HG03457 (cell line): ENCODE data around the gene RPL10A.

Source experiments
- ATAC-seq: cut with Tn5 transposase; IDR thresholded peaks from one replicate; pipeline ENCODE4 v1.9.1; 2021; ENCODE audit warnings: moderate number of reproducible peaks; ENCODE audit not compliant: unreplicated experiment

Gene RPL10A

DNA sequence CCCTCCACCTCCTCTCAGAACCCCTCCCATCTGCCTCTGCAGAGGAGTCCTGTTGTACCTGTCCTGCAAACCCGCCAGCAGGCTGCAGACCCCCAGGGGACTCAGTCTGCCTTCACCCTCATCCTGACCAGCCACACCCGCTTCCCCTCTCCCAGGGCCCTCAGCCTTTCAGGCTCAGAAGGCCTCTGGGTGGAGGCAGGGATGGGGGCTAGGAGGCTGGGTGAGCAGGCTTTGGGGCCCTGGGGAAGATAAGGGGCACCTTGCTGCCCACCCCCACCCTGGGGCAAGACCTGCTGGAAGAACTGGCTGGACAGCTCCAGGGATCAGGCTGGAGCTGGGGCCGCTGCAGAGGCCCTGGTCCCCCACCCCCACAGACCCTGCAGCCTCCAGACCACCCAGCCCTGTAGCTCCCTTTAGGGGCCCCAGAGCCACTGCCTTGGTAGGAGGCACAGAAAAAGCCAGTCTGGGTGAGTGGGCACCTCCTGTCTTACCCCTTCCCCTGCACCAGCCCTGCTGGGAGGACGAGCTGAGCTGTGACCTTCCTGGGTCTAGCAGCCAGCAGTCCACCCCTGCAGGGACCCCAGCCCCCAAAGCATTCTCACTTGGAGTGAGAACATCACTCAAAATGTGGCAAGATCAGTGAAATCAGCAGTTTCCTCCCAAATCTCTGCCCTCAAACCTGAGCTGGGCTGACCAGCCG lies 23.5 kb downstream of the RPL10A start:
- ATAC-seq = no peak

DNA sequence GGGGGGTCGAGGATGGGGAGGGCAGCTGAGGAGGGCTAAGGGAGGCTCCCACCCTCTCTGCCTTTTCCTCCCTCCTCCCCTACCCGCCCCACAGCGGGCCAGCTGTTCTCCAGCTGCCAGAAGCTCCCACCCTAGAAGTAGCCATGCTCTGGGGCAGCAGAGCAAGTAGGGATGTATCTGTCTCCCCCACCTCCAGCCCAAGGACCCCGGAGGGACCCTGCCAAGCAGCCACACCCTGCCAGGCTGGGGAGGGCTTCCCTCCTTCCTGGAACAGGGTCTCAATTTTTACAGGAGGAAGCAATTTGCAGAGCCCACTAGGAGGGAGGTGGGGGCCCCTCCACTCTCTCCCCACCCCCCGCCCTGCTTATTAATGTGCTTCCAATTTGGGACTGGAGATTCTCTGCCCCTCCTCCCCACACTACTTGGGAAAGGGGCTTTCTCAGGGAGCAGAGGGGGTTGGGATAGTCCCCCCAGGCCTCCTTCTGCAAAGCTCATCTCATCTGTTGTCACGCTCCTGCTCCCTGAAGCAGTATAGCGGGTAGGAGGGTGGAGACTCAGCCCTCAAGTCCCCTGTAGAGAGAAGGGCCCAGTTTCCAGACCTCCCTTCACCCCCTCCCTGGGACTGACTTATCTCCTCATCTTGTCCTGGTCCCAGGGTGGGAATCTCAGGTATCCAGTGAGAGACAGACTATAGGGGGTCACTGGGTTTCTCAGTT lies 24.2 kb downstream of the RPL10A start:
- ATAC-seq = no peak

DNA sequence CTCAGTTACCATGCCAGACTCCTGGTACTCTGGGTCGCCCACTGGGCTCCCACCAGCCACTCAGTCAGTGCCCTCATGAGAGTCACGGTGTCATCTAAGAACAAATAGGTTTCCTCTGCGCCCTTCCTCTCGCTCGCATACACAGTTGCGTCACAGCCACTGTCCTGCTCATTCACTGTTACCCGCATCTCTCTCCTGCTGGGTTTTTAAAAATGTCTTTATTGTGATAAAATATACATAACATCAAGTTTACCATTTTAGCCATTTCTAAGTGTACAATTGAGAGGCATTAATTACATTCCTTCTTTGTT lies 24.7 kb downstream of the RPL10A start:
- ATAC-seq = no peak

DNA sequence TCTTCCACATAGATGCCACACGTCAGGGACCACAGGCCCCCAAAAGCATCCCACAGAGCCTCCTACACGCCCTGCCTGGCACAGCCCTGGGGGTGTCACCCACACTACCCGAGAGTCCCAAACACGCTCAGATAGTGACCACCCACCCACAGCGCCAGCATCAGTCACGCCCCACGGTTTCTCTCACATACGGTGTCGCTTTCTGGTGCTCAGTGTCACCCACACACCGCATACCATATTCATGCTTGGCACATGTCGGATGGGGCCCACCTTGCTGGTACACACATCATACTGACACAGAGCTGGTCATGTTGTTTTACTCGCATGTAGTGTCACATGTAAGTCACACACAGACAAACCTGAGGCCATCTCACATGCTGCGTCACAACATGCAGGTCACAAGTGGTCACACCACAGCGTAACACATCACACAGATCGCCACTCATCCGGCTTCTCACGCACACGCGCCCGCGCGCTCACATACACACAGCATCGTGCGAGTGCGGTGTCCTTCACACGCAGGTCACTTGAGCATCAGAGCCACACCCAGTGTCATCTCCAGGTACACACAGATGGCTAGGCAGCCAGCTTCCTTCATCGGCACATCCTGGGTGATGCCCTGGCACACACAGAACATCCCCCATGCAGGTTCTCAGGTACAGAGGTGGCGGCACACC lies 25.2 kb downstream of the RPL10A start:
- no peak for ATAC-seq

DNA sequence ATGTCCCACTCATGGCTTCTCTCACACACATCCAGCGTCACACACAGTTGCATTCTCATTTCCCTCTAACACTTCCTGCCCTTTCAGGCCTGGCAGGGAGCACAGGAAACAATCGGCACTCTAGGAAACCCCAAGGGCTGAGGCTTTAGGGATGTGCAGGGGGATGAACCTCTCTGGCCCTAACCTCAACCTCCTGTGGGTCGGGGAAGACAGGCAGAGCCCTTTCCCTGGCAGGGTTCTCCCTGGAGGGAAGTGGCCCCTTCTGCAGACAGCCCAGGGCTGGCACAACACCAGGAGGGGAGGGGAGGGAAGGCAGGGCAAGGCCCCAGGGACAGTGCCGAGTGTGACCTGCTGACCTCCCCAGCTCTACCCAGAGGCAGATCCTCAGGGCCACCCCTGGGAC lies 26.0 kb downstream of the RPL10A start:
- no peak for ATAC-seq

DNA sequence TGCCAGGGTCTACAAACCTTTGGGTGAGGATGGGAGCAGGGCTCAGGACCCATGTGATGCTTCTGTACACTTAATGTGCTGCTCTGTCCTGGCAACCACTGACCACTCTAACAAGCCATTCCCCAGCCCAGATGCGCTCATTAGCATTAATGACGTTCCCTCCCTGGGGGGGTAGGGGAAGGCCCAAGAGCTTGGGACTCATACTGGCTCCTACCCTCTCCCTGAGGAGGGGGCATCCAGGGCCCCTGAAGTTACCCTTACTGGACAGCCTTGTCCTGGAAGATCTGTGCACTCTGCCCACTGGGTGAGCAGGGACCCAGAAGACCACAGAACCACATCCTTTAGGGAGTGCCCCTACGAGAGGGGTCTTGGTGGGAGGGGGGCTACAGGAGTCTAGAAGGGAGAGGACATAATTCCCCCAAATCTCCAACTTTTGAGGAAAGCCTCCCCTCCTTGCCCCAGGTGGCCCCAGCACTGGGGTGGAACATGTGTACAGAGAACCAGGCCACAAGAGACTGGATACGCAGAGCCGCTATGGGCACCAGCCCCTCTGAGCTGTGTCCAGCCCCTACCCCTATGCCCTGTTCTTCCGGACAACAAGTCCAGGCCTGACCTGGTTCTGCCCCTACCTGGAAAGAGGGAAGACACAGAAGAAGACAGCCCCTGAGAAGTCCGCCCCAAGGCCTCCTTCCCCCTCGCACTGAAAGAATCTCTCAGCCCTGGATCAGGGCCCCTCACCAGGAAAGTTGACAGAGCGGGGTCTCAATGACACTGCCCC lies 27.2 kb downstream of the RPL10A start:
- no peak for ATAC-seq

DNA sequence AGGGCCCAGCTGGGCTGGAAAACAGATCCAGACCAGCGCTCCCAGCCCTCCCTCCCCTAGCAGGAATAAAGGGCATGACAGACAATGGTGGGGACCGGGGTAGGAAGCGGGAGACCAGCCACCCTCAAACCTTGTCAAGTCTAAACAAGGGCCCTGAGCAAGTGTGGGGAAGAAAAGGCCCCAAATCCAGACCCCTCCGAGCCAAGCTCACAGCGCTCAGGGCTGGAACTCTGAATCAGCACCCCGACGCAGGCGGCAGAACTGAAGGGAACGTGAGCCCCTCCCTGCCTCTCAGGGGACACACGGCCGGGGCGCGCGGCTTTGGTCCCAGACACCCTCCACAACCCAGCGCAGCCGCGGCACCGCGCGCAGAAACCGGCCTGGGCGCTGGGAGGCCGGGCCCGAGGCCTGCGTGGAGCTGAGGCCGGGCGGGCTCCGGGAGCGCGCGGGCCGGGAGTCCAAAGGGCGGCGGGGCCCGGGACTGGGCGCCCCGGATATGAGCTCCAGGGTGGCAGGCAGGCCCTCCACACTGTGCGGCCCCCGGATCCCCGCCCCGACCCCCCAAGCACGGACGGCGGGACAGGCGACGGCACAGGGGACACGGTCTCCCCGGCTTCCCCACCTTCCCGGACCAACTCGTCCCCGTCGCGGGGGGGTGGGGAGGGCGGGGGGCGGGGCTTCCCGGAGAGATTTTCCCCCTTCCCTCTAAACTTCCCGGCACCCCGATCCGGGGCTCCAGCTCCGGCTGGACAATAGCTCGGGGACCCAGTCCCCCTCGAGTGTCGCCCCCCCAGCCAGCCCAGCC lies 28.0 kb downstream of the RPL10A start:
- ATAC-seq = no peak

DNA sequence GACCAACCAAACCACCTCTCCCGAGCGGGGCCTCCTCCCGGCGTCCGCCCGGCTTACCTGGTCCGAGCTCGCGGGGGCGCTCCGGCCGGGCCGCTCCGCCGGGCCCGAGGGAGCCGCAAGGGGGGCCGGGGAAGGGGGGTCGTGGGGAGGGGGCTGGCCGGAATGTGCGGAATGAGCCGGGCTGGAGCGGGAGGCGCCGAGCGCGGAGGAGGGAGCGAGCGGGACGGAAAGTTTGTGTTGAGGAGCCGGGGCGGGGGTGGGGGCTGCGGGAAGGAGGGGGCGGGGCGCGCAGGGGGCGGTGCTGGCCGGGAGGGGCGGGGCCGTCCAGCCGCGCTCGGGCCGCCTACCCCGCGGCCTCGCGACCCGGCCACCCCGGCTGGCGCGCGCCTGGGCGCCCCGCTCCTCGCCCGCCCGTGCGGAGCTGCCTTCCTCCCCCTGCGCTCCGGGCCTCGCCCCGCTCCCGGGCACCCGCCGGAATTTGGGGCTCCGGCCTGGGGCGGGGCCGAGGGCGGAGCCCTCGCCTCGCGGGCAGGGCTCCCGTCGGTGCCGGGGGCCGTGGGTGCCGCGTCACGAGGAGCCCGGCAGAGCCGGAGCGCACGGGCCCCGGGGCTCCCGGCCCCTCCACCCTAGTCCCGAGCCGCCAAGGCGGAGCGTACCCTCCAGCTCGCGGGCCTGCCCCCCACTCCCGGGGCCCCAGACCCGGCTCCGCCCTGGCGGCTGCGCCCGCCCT lies 28.8 kb downstream of the RPL10A start, which contains the start of gene TEAD3:
Gene TEAD3, minus strand, starts transcription at position 239 of the 730 bp plus-strand sequence.
- ATAC-seq = no peak

DNA sequence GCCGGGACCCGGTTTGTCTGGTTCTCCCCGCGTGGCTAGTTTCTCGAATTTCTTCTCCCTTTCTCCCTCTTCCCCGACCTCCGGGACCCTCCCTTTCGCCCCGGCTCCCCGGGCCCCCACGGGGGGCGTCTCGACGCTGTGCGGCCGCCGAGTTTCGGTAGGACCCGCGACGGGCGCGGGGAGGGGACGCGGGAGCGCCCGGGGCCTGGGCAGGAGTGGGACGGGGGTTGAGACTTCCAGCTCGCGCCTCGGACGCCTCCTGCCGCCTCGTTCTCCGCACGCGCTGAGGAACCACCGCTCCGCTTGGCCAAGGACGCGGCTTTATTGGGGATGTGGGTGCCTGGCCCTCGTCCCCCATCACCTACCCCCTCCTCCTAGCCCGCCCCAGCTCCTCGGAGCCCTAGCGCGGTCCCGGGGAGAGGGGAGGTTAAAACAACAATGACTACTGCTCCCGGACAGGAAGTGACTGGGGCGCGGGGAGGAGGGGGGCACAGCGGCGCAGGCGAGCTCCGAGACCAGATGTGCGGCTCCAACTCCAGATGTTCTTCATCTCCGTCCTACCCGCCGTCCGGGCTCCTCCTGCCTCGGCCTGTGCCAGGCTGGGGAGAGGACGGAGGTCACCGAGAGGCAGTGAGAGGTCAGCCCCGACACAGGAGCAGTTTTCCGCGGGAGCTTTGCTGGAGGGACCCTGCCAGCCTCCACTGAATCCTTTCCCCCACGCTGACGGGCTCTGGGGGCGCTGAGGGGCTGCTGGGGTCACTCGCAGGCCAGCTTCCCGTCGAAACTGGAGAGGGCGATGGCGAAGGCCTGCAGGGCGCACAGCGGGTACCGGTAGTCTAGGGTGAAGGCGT lies 29.6 kb downstream of the RPL10A start:
- no peak for ATAC-seq

DNA sequence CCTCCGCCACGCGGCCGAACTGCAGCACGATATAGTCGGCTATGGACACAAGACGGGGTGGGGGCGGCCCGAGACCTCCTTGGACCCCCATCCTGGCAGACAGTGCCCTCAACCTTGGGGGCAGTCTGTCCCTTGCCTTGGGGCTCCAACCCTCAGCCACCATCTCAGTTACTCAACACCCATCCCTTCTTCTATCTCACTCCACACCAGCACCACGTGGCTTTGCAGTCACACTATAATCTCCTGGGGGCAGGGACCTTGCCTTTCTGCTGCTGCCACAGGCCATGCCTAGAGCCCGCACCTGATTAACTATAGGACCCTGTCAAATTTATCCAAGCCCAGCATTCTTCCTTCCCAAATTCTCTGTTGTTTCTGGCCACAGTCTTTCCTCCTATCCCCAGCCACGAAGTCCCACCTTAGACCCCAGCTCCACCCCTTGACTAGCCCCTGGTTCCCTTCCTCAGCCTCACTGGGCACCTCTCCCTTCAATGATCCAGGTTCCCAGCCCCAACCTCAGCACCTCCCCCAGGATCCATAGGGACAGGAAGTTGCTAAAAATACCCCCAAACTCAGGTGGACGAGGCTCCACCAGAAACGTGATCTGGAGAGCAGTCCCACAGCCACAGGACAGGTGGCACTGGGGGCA lies 30.3 kb downstream of the RPL10A start:
- ATAC-seq = no peak

DNA sequence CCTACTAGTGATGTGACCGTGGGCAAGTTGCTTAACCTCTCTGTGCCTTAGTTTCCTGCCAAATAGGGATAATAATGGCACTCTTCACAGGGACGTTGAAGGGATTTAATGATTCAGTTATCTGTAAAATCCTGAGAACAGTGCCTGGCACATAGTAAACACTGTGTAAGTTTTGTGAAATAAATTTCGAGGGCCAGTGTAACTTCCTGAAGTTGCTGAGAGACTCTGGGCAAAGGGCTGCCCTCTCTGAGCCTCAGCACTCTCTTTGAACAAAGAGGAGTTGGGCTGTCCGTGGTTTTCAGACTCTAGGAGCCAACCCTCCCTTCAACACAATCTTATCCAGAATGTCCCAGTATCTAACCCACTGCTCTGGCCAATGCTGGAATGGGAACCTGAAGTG lies 31.2 kb downstream of the RPL10A start:
- ATAC-seq = no peak

DNA sequence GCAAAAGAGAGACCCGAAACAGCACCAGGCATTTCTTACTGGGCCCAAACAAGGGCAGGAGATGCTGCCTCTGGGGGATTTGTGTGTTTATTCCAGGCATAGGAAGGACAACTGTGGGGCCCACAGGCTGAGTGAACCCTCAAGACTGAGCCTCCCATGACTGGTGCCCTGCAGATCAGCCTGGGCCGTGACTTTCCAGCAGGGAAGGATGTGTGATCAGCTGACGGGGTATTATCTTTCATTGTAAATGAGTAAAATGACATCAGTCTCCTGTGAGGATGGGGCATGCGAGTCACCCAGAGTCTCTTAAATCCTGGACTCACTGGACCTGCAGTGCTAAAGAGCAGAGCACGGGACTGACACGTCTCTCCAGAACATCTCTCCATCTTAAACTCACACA lies 32.6 kb downstream of the RPL10A start:
- ATAC-seq = no peak

DNA sequence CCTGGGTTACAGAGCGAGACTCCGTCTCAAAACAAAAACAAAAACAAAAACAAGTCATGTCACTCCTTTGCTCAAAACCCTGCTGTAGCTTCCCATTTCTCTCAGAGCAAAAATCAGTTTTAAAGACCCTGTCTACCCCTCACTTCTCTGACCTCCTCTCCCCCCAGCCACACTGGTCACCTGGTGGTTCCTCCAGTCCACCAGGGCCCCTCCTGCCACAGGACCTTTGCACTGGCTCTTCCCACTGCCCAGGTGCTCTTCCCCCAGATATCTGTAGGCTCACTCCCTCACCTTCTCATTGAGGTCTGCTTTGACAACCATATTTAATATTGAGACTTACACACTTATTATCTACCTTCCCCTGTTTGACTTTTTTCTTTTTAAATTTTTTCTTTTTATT lies 33.6 kb downstream of the RPL10A start:
- no peak for ATAC-seq

DNA sequence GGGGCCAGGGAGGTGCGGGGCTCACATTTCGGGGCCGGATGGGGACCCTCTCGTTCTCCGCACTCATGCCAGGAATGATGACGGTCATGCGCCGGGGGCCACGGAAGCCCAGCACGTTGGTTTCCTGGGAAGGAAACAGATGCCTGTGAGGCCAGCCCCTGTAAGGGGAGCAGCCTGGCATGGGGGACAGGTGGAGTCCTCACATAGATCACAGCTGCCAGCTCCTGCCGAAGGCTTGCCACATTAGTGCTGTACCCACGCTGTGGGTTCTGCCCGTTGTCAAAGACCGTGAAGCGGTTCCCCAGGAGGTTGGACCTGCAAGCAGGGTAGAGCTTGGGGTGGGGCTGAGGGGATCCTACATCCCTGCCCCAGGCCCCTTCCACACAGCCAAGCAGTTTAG lies 35.3 kb downstream of the RPL10A start:
- no peak for ATAC-seq

DNA sequence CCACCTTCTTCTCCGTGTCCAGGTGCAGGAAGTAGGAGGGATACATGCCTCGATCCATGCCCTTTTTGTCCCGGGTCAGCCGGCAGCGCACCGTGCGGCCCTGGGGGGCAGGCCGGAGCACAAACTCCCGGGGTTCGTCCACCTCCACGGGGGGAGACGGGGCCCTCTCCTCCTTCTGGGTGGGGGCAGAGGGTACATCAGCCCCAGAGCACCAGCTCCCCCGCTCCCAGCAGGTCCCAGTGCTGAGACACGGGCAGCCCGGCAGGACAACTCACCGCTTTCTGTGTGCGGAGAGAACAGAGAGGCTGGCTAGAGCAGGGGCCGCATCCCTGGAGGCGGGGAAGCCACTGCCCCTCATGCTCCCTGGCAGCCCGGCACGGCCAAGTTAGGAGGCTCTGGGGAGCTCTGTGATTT lies 37.8 kb downstream of the RPL10A start:
- ATAC-seq = no peak

DNA sequence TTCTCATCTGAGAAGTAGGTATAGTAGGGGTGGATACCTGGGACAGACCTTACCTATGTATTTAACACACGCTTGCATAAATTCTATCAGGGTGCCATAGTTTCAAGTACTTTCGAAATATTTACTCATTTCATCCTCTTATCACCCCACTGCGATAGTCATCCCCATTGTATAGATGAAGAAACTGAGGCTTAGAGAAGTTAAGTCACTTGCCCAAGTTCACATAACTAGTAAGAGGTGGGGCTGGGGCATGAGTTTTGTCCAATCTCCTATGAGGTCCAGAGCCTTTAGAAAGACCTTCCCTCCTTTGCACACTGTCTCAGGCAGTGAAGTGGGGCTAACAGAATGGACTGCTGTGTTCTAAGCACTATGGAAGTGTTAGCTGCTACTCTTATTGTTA lies 38.3 kb downstream of the RPL10A start:
- ATAC-seq = no peak

DNA sequence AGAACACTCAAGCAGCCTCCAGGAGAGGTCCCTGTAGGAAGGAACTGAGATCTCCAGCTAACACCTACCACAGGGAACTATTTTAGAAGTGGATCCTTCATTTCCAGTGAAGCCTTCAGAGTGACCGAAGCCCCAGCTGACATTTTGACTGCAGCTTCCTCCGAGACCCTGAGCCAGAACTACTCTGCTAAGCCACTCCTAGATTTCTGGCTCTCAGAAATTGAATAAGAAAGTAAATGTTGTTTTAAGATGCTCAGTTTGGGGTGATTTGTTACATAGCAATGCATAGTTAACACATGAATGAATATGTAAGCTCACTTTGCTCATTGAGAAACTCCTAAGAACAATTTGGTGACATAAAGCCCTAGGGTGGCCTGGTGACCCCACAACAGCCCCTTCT lies 39.0 kb downstream of the RPL10A start:
- no peak for ATAC-seq

DNA sequence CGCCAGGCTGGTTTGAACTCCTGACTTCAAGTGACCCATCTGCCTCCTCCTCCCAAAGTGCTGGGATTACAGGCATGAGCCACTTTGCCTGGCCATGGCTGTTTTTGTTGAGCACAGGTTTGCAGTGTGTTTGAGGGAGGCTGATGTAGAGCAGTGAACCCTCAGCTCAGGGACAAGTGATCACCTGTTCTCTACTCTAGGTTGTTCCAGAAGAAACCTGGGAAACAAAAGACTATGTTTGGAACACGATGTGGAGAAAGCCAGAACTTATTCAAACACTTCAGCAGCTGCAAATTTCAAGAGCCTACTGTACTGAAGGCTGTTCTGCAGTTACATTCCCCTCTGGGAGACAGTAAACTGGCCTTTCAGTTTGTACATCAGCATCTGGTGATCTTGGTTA lies 39.8 kb downstream of the RPL10A start:
- ATAC-seq = no peak

DNA sequence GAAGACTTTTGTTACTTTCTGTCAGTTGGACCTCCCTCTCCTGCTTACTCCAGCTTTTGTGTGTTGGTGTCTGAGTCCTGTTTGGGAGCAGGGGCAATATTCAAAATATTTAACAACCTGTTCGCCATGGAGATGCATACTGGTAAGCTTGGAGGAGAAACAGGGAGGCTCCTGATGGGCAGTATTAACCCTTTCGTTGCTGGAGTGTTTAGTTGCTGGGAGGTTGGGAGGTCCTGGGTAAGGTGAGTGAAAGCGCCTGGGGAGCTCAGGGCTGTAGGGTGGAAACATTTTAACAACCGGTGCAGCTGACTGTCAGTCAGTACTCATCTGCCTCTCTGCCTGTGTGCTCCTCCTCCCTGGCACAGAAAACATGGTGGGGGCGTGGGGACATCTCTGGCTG lies 40.3 kb downstream of the RPL10A start:
- ATAC-seq = no peak
